ENCODE data around the gene EGFL7.

GRCh38 chr9:136671254-136671614 is 8.5 kb downstream of the EGFL7 start:
- TF ChIP-seq ZNF274 (IDR thresholded peaks at IDR 0.05; ENCODE audit: low read depth, low read length) (no peak), YY1 (IDR thresholded peaks at IDR 0.05; ENCODE audit: insufficient read depth, insufficient read length) (no peak), SUZ12 (IDR thresholded peaks at IDR 0.05; ENCODE audit: extremely low read depth, insufficient read depth, insufficient read length) (no peak)

Measured in NT2/D1 (cell line).